HEK293 (cell line): ENCODE data around the gene VILL.

Experiments
- CTCF ChIA-PET: fragments of 350-600 bp; formaldehyde crosslinking; extraction: SDS; loops from one replicate; lab custom pipeline; 2021; ENCODE audit warnings: antibody characterized with exemption; lab: Yijun Ruan, JAX
- POLR2A ChIA-PET: fragments of 300-600 bp; formaldehyde crosslinking; extraction: SDS; loops from one replicate; lab custom pipeline; 2020; ENCODE audit warnings: antibody characterized with exemption, inconsistent platforms; lab: Yijun Ruan, JAX
- H3K27ac ChIP-seq: fragments of 200-500 bp; sonication (Bioruptor generic); 2 replicates; pipeline ENCODE4 v1.5.1; 2014; ENCODE audit warnings: low read depth, low read length, control low read depth, inconsistent platforms; ENCODE audit errors: extremely low read depth
- H3K36me3 ChIP-seq, 2 experiments: fragments of 200-500 bp in 1 of 2; sonication (Bioruptor generic) in 1 of 2; 1 replicate in 1 of 2; 2 replicates in 1 of 2; pipeline ENCODE4 v1.5.1; 2014 to 2017; ENCODE audit warnings: inconsistent platforms in 2 of 2, low read length in 2 of 2; ENCODE audit not compliant: control insufficient read depth in 2 of 2, insufficient read depth in 1 of 2
- H3K4me1 ChIP-seq: fragments of 200-500 bp; sonication (Bioruptor generic); 2 replicates; pipeline ENCODE4 v1.5.1; 2014; ENCODE audit warnings: mild to moderate bottlenecking, low read length, inconsistent platforms; ENCODE audit not compliant: control insufficient read depth, insufficient read depth
- H3K4me3 ChIP-seq: 2 replicates; pipeline ENCODE4 v1.5.1; 2011; ENCODE audit warnings: low read depth, mild to moderate bottlenecking, control low read depth, low read length, moderate library complexity
- H3K9me3 ChIP-seq: fragments of 200-500 bp; sonication (Bioruptor generic); 2 replicates; pipeline ENCODE4 v1.5.1; 2014; ENCODE audit warnings: low read depth, low read length, inconsistent platforms; ENCODE audit not compliant: control insufficient read depth, insufficient read depth
- AEBP2 ChIP-seq: fragments of 450-650 bp; formaldehyde crosslinking; IDR thresholded peaks from 2 replicates; pipeline ENCODE4 v1.5.1; 2016; ENCODE audit warnings: missing biosample characterization, missing genetic modification characterization, borderline replicate concordance
- BCL6B ChIP-seq: fragments of 450-650 bp; formaldehyde crosslinking; IDR thresholded peaks from 2 replicates; pipeline ENCODE4 v1.5.1; 2017; ENCODE audit warnings: missing biosample characterization, missing genetic modification characterization
- HOXD13 ChIP-seq: sonication (generic); formaldehyde crosslinking; IDR thresholded peaks from 2 replicates; pipeline ENCODE4 v1.8.0; 2022; ENCODE audit warnings: missing genetic modification reagents, borderline replicate concordance
- KLF1 ChIP-seq: fragments of 450-650 bp; formaldehyde crosslinking; IDR thresholded peaks from 2 replicates; pipeline ENCODE4 v1.5.1; 2016; ENCODE audit warnings: missing biosample characterization, missing genetic modification characterization
- KLF8 ChIP-seq: fragments of 450-650 bp; formaldehyde crosslinking; IDR thresholded peaks from 2 replicates; pipeline ENCODE4 v1.5.1; 2016; ENCODE audit warnings: missing biosample characterization, missing genetic modification characterization
- MZF1 ChIP-seq: fragments of 450-650 bp; formaldehyde crosslinking; IDR thresholded peaks from 2 replicates; pipeline ENCODE4 v1.5.1; 2017; ENCODE audit warnings: missing biosample characterization, missing genetic modification characterization, borderline replicate concordance
- TRIM28 ChIP-seq: IDR thresholded peaks from 2 replicates; pipeline ENCODE4 v1.6.1; 2011; ENCODE audit warnings: low read length, control low read depth, borderline replicate concordance
- ZBTB20 ChIP-seq: fragments of 450-650 bp; formaldehyde crosslinking; IDR thresholded peaks from 2 replicates; pipeline ENCODE4 v1.5.1; 2016; ENCODE audit warnings: missing biosample characterization, missing genetic modification characterization
- ZNF138 ChIP-seq: fragments of 450-650 bp; formaldehyde crosslinking; IDR thresholded peaks from 2 replicates; pipeline ENCODE4 v1.5.1; 2016; ENCODE audit warnings: missing biosample characterization, missing genetic modification characterization, borderline replicate concordance
- ZNF155 ChIP-seq: fragments of 450-650 bp; formaldehyde crosslinking; IDR thresholded peaks from 2 replicates; pipeline ENCODE4 v1.5.1; 2016; ENCODE audit warnings: missing biosample characterization, missing genetic modification characterization
- ZNF416 ChIP-seq: fragments of 450-650 bp; formaldehyde crosslinking; IDR thresholded peaks from 2 replicates; pipeline ENCODE4 v1.5.1; 2016; ENCODE audit warnings: missing biosample characterization, missing genetic modification characterization
- ZNF514 ChIP-seq: fragments of 450-650 bp; formaldehyde crosslinking; IDR thresholded peaks from 2 replicates; pipeline ENCODE4 v1.5.1; 2016; ENCODE audit warnings: missing biosample characterization, missing genetic modification characterization
- ZNF600 ChIP-seq: fragments of 450-650 bp; formaldehyde crosslinking; IDR thresholded peaks from 2 replicates; pipeline ENCODE4 v1.5.1; 2016; ENCODE audit warnings: missing biosample characterization, missing genetic modification characterization
- ZNF610 ChIP-seq: fragments of 450-650 bp; formaldehyde crosslinking; IDR thresholded peaks from 2 replicates; pipeline ENCODE4 v1.5.1; 2016; ENCODE audit warnings: missing biosample characterization, missing genetic modification characterization, borderline replicate concordance

Gene VILL

GRCh38 chr3:37941608-37942508 is 48.7 kb upstream of the VILL start:
- ChIA-PET CTCF (no interaction called here), POLR2A (no interaction called here)
- no peak overlapping the region for H3K4me3 ChIP-seq
- H3K9me3 ChIP-seq = no peaks in the 10 kb centered on the region
- peaks cover 7% of the 10 kb centered on the region for H3K4me1 ChIP-seq
- H3K36me3 ChIP-seq = no peaks in the 10 kb centered on the region
- H3K27ac ChIP-seq = no peak overlapping the region
- no peak for TF ChIP-seq HOXD13 (CRISPR knock-in tag)
- no peak for TF ChIP-seq KLF8 (tag by site-specific recombination)
- no peak for TF ChIP-seq AEBP2 (tag by site-specific recombination)
- no peak for TF ChIP-seq MZF1 (tag by site-specific recombination)
- no peak for TF ChIP-seq TRIM28

- no peak overlapping the region for H3K4me3 ChIP-seq
- POLR2A ChIA-PET = no interaction called here
Measured at GRCh38 chr3:37942646-37943045, 47.9 kb upstream of the VILL start.

GRCh38 chr3:37943126-37943525 is 47.5 kb upstream of the VILL start:
- H3K4me3 ChIP-seq = no peak overlapping the region
- peaks cover 7% of the 10 kb centered on the region for H3K4me1 ChIP-seq
- H3K27ac ChIP-seq = no peak overlapping the region
- no peaks in the 10 kb centered on the region for H3K36me3 ChIP-seq
- peak; percentile 47; the same call in 1 of the 2 replicates for TF ChIP-seq ZNF600 (tag by site-specific recombination)
- TF ChIP-seq ZNF610 = no peak
- H3K9me3 ChIP-seq = no peaks in the 10 kb centered on the region
- ChIA-PET POLR2A (no interaction called here), CTCF (interaction anchor here (0.7 kb wide), 1 partner anchor 32 kb away, joined by 3 read pairs; no protein-coding TSS in a partner anchor)

More at GRCh38 chr3:37942646-37943045, 47.9 kb upstream of the VILL start:
- H3K9me3 ChIP-seq = no peaks in the 10 kb centered on the region
- H3K27ac ChIP-seq = no peak overlapping the region
- no peaks in the 10 kb centered on the region for H3K36me3 ChIP-seq
- TF ChIP-seq BCL6B (tag by site-specific recombination) = no peak
- TF ChIP-seq ZNF138 (tag by site-specific recombination) = no peak
- no peak for TF ChIP-seq ZNF416 (tag by site-specific recombination)
- TF ChIP-seq ZNF514 (tag by site-specific recombination) = no peak
- no peak for TF ChIP-seq KLF1 (tag by site-specific recombination)
- no peak for TF ChIP-seq ZBTB20 (tag by site-specific recombination)
- no peak for TF ChIP-seq ZNF155
- TF ChIP-seq, all 188 proteins: peak for 0
- CTCF ChIA-PET = interaction anchor here (0.7 kb wide), 1 partner anchor 32 kb away, joined by 3 read pairs; no protein-coding TSS in a partner anchor
- peaks cover 7% of the 10 kb centered on the region for H3K4me1 ChIP-seq
